Measurements from ENCODE around the gene TTC23. TPM values are rescaled to one million over a fixed set of nuclear protein-coding genes. Genes with fewer than 3 reads are reported as not detected.

TTC23 gene
- total RNA-seq, 1 donor from 2014 or later: 2.7 TPM

DNA sequence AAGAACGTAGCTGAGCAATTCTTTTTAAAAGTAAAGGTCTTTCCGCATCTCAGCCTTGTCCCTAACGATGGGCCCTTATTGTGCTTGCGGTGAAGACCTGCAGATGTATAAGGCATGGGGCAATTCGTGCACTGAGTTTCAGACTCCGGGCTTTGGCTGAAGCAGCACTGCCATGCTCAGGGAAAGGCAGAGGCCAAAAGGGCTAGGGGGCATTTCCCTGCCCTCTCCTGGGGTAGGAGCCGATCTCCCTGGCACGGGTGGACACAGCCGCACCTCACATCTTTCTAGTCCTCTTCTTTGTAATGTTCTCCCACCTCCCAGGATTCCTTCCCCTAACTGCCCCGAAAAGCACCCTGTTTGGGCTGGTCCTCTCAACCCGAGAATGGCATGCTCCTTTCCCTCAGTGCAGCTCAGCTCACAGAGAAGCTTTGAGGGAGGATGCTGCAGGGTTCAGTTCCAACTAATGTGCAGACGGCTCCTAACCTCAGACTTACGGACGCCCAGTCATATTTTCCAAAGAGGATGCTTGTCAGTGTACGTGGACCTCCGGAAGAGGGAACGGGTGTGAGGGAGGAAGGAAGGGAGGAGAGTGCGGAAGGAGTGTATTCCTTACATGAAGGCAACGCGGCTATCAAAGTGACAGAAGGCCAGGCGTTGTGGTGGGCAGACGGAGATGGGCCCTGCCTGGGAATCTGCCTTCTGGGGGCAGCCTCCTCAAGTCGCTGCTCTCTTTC is 83.3 kb downstream of the TTC23 start:
- Mint-ChIP-seq H3K27me3 (no peaks in the 10 kb centered on the region), H3K36me3 (ENCODE audit: low read depth) (no peaks in the 10 kb centered on the region), H3K27ac (no peak overlapping the region), H3K4me1 (peaks cover 20% of the 10 kb centered on the region), H3K9me3 (no peaks in the 10 kb centered on the region), H3K4me3 (no peak overlapping the region)
- ATAC-seq (ENCODE audit: low read depth): no peak
- POLR2A ChIA-PET: no interaction called here
- TF ChIP-seq, protein P1, sequence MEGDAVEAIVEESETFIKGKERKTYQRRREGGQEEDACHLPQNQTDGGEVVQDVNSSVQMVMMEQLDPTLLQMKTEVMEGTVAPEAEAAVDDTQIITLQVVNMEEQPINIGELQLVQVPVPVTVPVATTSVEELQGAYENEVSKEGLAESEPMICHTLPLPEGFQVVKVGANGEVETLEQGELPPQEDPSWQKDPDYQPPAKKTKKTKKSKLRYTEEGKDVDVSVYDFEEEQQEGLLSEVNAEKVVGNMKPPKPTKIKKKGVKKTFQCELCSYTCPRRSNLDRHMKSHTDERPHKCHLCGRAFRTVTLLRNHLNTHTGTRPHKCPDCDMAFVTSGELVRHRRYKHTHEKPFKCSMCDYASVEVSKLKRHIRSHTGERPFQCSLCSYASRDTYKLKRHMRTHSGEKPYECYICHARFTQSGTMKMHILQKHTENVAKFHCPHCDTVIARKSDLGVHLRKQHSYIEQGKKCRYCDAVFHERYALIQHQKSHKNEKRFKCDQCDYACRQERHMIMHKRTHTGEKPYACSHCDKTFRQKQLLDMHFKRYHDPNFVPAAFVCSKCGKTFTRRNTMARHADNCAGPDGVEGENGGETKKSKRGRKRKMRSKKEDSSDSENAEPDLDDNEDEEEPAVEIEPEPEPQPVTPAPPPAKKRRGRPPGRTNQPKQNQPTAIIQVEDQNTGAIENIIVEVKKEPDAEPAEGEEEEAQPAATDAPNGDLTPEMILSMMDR (IDR thresholded peaks at IDR 0.05): no peak
- intact Hi-C loops (cut with micrococcal nuclease): no loop called here
- CTCF ChIA-PET: no interaction called here
- no peak for DNase-seq

DNA sequence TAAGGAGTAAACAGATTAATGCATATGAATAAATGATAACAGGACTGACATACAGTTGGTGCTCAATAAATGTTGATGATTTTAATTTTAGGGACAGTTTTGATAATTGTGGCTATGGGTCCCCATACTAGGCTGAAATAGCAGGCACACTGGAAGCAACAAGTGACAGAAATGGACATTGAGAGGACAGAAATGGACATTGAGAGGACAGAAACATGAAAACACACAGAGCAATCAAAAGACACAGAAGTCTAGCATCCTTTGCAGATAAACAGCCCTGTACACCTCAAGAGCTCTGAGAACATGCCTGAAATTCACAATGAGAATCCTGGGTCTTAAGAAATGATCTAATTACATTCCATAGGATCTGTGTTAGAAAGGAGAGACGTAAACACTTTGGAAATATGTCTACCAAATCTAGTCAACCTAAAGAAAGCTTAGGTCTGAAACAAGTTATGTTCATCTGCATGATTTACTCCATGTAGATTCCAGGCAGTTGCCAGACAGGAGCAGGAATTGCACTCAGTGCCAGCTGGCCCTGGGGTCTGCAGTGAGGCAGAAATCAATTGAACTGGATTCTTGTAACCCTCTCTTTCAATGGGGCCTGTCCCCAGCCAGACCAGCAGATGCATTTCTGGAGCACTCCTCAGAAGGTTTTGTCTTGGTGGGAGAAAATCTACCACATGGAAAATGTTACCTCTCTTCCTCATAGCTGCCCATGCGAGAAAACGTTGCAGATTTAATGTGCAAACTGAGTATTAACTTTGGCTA is 84.2 kb downstream of the TTC23 start:
- no peak for ATAC-seq (ENCODE audit: low read depth)
- intact Hi-C loops (cut with micrococcal nuclease): no loop called here
- H3K27ac Mint-ChIP-seq: no peak overlapping the region
- H3K4me3 Mint-ChIP-seq: no peak overlapping the region
- ChIA-PET CTCF (no interaction called here), POLR2A (no interaction called here)
- TF ChIP-seq, protein P1 (IDR thresholded peaks at IDR 0.05): no peak
- no peaks in the 10 kb centered on the region for H3K9me3 Mint-ChIP-seq
- H3K4me1 Mint-ChIP-seq: peaks cover 20% of the 10 kb centered on the region
- no peak for DNase-seq
- H3K27me3 Mint-ChIP-seq: no peaks in the 10 kb centered on the region
- no peaks in the 10 kb centered on the region for H3K36me3 Mint-ChIP-seq (ENCODE audit: low read depth)

DNA sequence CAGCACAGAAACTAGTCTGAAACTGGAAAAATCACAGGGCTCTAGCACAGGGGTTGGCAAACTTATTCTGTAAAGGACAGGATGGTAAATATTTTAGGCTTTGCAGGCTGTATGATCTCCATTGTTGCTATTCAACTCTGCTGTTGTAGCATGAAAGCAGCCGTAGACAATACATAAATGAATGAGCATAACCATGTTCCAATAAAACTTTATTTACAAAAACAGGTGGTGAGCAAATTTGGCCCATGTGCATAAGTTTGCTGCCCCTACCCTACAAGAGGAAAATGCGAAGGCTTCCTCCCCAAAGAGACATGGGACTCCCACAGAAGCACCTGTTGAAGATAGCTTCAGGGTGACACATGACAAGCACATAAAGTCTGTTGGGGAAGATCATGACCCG is 85.3 kb downstream of the TTC23 start:
- Mint-ChIP-seq H3K4me1 (peaks cover 19% of the 10 kb centered on the region), H3K4me3 (no peak overlapping the region), H3K27ac (no peak overlapping the region), H3K27me3 (no peaks in the 10 kb centered on the region), H3K36me3 (ENCODE audit: low read depth) (no peaks in the 10 kb centered on the region), H3K9me3 (no peaks in the 10 kb centered on the region)
- ChIA-PET POLR2A (no interaction called here), CTCF (no interaction called here)
- ATAC-seq (ENCODE audit: low read depth): no peak
- TF ChIP-seq, protein P1 (IDR thresholded peaks at IDR 0.05): no peak
- intact Hi-C loops (cut with micrococcal nuclease): no loop called here
- no peak for DNase-seq

DNA sequence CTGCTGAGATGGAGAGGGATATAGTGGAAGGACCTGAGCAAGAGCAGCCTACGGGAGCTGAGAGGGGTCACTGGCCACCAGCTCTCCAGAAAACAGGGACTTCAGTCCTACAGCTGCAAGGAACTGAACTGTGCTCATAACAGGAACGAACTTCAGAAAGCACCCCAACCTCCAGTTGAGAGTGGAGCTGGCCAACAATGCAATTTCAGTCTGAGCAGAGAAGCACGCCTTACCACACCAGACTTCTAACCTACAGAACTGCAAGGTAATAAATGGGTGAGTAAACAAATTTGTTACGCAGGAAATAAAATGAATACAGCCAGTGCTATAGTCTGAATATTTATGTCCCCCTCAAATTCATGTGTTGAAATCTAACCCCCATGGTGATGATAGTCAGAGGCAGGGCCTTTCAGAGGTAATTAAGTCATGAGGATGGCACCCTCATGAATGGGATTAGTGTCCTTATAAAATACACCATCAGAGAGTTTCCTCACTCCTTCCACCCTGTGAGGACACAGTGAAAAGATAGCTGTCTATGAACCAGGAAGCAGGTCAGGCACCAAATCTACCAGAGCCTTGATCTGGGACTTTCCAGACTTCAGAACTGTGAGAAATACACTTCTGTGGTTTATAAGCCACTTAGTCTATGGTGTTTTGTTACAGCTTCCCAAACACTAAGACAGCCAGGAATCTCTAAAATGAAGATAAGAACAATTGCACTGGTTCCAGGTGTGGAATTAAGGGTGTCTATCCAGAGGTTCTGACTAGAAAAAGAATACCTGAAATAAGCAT is 85.9 kb downstream of the TTC23 start:
- Mint-ChIP-seq H3K4me3 (no peak overlapping the region), H3K4me1 (peaks cover 14% of the 10 kb centered on the region), H3K36me3 (ENCODE audit: low read depth) (no peaks in the 10 kb centered on the region), H3K9me3 (no peaks in the 10 kb centered on the region), H3K27ac (no peak overlapping the region), H3K27me3 (no peaks in the 10 kb centered on the region)
- POLR2A ChIA-PET: no interaction called here
- ATAC-seq (ENCODE audit: low read depth) (no peak), DNase-seq (no peak)
- TF ChIP-seq, protein P1 (IDR thresholded peaks at IDR 0.05): no peak
- CTCF ChIA-PET: no interaction called here
- intact Hi-C loops (cut with micrococcal nuclease): no loop called here
